Activated CD4-positive, CD25-positive, alpha-beta regulatory T cell treated with anti-CD3 and anti-CD28 coated beads, Interleukin-2, amount 50 U/mL, for 24 hours (primary cell): ENCODE results near the gene HOXA3.

ENCODE experiments used
- ATAC-seq, 2 donors: fragments of 150-1000 bp; cut with Tn5 transposase; one replicate each; pipeline ENCODE4 v1.10.0; 2021; ENCODE audit warnings: mild to moderate bottlenecking in 1 of 2, moderate library complexity in 1 of 2

HOXA3 gene

DNA sequence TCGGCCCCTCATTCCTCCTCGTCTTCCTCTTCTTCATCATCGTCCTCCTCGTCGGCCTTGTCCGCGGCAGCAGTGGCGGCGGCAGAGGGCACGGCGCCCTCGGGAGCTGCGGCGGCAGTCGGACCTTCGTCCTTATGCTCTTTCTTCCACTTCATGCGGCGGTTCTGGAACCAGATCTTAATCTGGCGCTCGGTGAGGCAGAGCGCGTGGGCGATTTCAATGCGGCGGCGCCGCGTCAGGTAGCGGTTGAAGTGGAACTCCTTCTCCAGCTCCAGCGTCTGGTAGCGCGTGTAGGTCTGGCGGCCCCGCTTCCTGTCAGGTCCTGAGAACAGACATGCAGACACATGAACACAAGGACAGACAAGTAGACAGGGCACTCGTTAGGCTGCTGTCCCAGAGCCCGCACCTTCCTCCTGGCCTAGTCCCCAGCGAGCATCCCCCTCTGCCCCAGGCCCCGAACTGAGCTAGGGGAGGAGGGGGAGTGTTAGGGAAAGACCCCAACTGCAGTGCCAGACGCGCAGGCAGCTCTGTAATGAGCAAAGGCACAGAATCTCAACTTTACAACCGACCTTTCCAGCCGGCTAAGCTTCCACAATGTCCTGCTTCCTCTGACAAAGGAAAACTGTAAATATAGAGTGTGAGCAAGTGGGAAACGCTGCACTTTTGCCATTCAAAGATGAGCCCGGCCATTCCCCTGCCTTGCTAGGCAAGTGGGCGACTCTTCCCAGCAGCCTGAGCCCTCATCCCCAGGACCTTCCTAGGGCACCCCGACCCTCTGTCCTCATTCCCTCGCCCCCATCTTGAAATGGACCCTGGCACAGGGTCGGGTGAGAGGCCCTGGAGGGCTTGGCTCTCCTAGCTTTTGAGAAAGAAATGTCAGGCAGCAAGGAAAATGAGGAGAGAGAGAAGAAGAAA lies 2.8 kb upstream of the HOXA3 start:
- ATAC-seq: no peak

DNA sequence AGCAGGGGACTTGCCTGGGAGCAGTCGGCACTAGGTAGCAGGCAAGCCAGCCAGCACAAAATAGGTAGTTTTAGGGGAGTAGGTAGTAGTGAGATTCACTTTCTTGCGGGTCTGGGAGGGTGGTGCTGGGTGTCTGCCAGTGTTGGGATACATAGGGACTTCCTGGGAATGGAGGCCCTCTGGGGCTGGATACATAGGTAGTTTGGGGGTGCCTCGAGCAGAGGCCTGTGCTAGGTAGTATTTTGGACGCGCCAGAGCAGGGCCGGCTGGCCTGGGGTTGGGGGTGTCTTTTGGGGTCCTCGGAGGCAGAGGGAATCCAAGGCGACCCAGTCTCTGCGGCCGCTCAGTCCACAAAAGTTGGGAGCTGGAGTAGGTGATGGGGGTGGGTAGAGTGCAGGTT lies 2.0 kb upstream of the HOXA3 start:
- ATAC-seq: no peak

DNA sequence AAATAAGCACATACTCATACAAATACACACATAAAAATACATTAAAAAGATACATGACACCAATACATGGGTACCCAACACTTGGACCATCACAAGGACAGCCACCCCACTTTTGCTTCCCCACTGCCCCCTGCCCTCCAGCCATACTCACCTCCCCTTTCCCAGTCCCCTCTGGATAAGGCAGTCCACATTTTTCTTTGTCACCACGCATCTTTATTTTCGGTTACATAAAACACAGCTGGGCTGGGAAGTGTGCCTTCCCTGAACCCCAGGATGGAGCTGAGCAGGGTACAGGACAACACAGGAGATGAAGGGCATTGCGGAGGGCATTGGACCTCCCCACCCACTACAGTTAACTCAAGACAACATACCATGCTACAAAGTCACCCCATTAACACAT lies 1.1 kb upstream of the HOXA3 start:
- ATAC-seq: no peak

DNA sequence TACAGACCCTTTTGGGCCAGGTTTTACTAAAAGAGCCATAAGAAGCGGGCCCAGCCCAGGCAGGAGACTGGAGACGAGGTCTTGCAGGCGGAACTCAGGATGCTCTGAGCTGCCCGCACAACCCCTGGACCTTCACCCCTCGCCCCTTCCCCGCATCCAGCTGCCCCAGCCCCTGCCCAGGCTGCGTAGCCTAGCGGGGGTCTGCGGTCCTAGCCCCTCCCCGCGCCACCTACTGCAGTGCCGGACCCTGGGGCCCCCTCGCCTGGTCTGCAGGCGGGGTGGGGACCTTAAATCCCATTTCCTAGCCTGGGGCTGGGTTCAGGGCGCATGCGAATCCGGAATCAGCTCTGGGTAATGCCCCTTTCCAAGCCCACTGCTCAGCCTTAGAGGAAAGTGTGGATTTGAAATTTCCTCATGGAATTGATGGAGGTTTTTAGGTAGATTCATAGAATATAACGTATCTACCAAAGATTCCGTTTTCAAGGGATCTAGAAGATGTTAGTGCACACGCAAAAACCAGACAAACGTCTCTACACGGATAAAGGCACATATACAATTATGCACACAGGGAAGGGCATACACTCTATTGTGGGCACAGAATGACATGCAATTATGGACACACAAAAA lies 546 bp upstream of the HOXA3 start:
- no peak for ATAC-seq

GRCh38 chr7:27151341-27151930 lies 947 bp downstream of the HOXA3 start:
- no peak for ATAC-seq

- ATAC-seq: peak; percentile 81 to 85
These were observed 1.6 kb downstream of the HOXA3 start for GRCh38 chr7:27150568-27151340.

- ATAC-seq: no peak
These were observed 2.4 kb downstream of the HOXA3 start for GRCh38 chr7:27149842-27150567.

- ATAC-seq: no peak
These were observed 3.4 kb downstream of the HOXA3 start for GRCh38 chr7:27148756-27149641.

- no peak for ATAC-seq
These were observed 4.2 kb downstream of the HOXA3 start for GRCh38 chr7:27148031-27148755.

GRCh38 chr7:27147199-27148030 lies 5.0 kb downstream of the HOXA3 start, which contains the start of gene HOXA6:
Gene HOXA6 (minus strand): TSS chr7:27147774. CDS start chr7:27147749, 25 bp downstream.
- ATAC-seq: no peak

DNA sequence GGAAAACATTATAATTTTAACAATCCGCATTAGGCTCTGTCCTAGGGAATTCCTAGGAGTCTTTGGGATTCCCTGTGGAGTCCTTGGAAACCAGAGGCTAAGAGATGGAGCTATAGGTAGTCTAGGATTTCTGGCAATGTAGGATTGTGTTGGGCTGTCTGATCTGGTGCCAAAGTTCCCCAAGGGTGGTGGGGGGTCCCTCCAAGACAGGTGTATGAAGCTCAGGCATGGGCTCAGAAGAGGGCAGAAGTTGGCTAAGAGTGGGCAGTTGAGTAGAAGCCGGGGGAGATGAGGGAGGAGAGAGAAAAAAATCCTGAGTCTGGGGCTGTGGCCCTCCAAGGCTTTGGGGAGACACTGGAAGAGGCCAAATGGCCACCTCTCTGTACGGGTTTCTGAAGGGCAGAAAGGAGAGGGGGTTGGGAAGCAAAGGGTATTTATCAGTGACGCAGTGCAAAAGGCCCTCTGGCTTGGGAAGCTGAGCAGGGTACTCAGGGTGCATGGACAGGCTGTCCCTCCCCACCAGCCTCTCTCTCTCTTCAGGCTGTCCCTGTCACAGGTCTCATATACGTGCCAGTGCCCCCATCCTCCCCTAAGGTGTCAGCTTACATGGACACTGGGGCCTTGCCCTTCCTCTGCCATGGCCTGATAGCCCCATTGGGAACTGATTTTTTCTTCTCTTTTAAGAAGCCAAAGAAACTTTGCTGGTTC lies 5.7 kb downstream of the HOXA3 start:
- no peak for ATAC-seq

GRCh38 chr7:27145914-27146412 lies 6.4 kb downstream of the HOXA3 start:
- no peak for ATAC-seq

DNA sequence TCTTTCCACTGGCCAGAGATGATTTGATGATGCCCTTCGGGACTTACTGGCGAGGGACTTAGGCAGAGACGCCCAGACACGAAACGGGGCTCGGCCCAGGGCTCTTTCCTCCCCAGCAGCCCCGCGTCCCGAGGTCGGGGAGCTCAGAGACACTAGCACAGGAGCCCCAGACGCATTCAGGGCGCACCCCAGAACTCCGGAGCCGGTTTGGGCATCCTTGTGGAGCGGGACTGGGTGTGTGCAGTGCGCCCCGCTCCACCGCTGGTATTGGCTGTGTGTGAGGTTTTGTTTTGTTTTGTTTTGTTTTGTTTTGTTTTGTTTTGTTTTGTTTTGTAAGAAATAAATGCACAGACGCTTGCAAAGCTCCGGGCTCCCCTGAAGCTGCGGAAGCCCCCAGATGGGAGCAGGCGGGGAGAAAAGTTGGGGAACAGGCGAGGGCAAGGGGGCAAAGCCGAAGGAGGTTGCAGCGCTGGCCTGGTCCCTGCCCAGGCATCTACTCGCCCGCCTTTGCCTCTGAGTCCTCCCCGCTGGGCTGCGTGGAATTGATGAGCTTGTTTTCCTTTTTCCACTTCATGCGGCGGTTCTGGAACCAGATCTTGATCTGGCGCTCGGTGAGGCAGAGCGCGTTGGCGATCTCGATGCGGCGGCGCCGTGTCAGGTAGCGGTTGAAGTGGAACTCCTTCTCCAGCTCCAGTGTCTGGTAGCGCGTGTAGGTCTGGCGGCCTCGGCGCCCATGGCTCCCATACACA lies 7.0 kb downstream of the HOXA3 start:
- ATAC-seq: no peak

- ATAC-seq: no peak
These were observed 7.6 kb downstream of the HOXA3 start for GRCh38 chr7:27144781-27145164.

DNA sequence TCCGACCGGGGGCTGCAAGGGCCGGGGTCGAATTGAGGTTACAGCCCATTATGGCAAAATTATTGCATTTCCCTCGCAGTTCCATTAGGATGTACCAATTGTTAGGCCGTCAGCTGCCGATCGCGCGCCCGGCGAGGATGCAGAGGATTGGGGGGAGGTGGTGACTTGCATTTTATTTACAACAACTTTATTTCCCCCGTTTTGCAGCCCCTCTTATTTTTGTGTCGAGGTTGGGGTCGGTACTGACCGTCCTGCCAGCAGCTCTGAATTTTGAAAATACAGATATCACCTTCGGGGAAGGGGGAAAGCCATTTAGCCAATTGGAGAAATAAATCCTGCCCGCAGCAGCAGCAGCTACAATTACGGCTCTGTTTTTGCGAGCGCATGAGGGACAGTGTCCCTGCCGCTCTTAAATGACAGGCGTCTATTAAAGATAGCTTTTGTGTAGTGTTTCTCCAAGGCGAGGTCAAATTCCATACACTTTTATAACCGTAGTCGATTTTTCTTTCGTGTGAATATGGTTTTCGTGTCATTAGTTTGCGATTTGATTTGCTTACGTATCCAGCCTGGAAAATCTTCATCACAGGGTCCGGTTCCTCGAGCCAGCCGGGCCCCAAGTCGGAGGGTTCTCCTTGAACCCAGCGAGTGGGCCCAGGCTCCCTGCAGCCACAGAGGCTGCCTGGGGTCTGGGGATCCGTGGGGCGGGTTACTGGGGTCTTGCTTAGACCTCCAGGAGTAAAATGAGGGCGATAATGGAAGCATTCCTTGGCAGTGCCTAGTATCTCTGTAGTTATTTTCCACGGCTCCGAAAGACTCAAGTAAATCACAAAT lies 8.2 kb downstream of the HOXA3 start:
- ATAC-seq: no peak

DNA sequence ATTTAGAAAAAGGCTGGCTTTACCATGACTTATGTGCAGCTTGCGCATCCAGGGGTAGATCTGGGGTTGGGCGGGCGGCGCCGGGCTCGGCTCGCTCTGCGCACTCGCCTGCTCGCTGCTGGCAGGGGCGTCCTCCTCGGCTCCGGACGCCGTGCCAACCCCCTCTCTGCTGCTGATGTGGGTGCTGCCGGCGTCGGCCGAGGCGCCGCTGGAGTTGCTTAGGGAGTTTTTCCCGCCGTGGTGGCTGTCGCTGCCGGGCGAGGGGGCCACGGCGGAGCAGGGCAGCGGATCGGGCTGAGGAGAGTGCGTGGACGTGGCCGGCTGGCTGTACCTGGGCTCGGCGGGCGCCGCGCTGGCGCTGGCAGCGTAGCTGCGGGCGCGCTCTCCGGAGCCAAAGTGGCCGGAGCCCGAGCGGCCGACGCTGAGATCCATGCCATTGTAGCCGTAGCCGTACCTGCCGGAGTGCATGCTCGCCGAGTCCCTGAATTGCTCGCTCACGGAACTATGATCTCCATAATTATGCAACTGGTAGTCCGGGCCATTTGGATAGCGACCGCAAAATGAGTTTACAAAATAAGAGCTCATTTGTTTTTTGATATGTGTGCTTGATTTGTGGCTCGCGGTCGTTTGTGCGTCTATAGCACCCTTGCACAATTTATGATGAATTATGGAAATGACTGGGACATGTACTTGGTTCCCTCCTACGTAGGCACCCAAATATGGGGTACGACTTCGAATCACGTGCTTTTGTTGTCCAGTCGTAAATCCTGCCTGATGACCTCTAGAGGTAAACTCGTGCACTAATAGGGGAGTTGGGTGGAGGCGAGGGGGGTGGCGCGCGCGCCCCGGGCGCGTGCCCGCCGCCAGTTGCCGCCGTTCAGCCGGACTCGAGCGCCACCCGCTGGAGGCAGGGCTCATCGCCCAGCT lies 9.1 kb downstream of the HOXA3 start, which contains the start of gene HOXA5:
HOXA5 (minus strand) TSS at position 659 of the 927 bp plus-strand sequence; CDS start at position 585, 74 bp downstream.
- ATAC-seq: no peak
